ENCODE measurements around the gene CACNA1S. TPM values are rescaled to one million over a fixed set of nuclear protein-coding genes. Genes with fewer than 3 reads are reported as not detected.

CACNA1S gene
- total RNA-seq, 1 donor from 2014 or later: 0.07 TPM

GRCh38 chr1:201154389-201155165, 42.4 kb upstream of the CACNA1S start, which contains the start of gene TMEM9:
Gene TMEM9, minus strand, starts transcription at chr1:201154474. Its CDS starts 551 bp downstream, at chr1:201153923.
- Mint-ChIP-seq H3K4me1 (peaks cover 20% of the 10 kb centered on the region), H3K27me3 (ENCODE audit: low read depth) (no peaks in the 10 kb centered on the region), H3K36me3 (ENCODE audit: low read depth) (no peaks in the 10 kb centered on the region), H3K4me3 (peak within 1 kb of the TSS; percentile 96), H3K9me3 (no peaks in the 10 kb centered on the region), H3K27ac (ENCODE audit: unreplicated experiment) (peak within 1 kb of the TSS; percentile 99)
- DNase-seq (ENCODE audit: low read depth, low spot score): peak; percentile 100
- TF ChIP-seq, protein P1, sequence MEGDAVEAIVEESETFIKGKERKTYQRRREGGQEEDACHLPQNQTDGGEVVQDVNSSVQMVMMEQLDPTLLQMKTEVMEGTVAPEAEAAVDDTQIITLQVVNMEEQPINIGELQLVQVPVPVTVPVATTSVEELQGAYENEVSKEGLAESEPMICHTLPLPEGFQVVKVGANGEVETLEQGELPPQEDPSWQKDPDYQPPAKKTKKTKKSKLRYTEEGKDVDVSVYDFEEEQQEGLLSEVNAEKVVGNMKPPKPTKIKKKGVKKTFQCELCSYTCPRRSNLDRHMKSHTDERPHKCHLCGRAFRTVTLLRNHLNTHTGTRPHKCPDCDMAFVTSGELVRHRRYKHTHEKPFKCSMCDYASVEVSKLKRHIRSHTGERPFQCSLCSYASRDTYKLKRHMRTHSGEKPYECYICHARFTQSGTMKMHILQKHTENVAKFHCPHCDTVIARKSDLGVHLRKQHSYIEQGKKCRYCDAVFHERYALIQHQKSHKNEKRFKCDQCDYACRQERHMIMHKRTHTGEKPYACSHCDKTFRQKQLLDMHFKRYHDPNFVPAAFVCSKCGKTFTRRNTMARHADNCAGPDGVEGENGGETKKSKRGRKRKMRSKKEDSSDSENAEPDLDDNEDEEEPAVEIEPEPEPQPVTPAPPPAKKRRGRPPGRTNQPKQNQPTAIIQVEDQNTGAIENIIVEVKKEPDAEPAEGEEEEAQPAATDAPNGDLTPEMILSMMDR (conservative IDR thresholded peaks at IDR 0.05): no peak

- peak overlapping the region; percentile 99 for H3K27ac Mint-ChIP-seq (ENCODE audit: unreplicated experiment)
- peak overlapping the region; percentile 96 for H3K4me3 Mint-ChIP-seq
These were observed 41.5 kb upstream of the CACNA1S start for GRCh38 chr1:201153474-201154388.

DNA sequence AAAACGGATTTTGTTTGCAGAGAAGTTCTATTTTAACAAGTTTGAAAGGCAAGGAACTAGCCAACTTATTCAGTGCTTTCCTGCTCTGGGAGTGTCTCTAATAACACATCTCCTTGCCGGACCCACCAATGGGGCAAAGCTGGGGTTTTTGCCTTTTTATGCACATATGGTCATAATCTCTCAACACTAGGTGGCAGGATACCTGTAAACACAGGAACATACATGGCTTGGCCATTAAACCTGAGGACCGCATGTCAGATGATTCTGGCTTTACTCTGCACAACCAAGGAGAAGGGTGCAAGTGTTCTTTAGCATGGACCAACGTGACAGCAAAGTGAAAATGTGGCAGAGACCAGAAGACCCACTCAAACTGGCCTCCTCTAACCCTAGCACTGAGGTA, 37.2 kb upstream of the CACNA1S start:
- H3K4me3 Mint-ChIP-seq: peak overlapping the region; percentile 47
- H3K27ac Mint-ChIP-seq (ENCODE audit: unreplicated experiment): peak overlapping the region; percentile 75
- TF ChIP-seq, protein P1 (conservative IDR thresholded peaks at IDR 0.05): peak; percentile 63
- H3K9me3 Mint-ChIP-seq: no peaks in the 10 kb centered on the region
- H3K27me3 Mint-ChIP-seq (ENCODE audit: low read depth): no peaks in the 10 kb centered on the region
- DNase-seq (ENCODE audit: low read depth, low spot score): no peak
- H3K36me3 Mint-ChIP-seq (ENCODE audit: low read depth): no peaks in the 10 kb centered on the region
- H3K4me1 Mint-ChIP-seq: peaks cover 14% of the 10 kb centered on the region

More at GRCh38 chr1:201153474-201154388, 41.5 kb upstream of the CACNA1S start:
- no peak for DNase-seq (ENCODE audit: low read depth, low spot score)
- TF ChIP-seq, protein P1 (conservative IDR thresholded peaks at IDR 0.05): no peak
- H3K9me3 Mint-ChIP-seq: no peaks in the 10 kb centered on the region
- no peaks in the 10 kb centered on the region for H3K36me3 Mint-ChIP-seq (ENCODE audit: low read depth)
- H3K4me1 Mint-ChIP-seq: peaks cover 20% of the 10 kb centered on the region
- H3K27me3 Mint-ChIP-seq (ENCODE audit: low read depth): no peaks in the 10 kb centered on the region

GRCh38 chr1:201147396-201148015, 35.3 kb upstream of the CACNA1S start:
- H3K4me1 Mint-ChIP-seq: peaks cover 2% of the 10 kb centered on the region
- TF ChIP-seq, protein P1 (conservative IDR thresholded peaks at IDR 0.05): no peak
- no peaks in the 10 kb centered on the region for H3K9me3 Mint-ChIP-seq
- H3K4me3 Mint-ChIP-seq: no peak overlapping the region
- no peak overlapping the region for H3K27ac Mint-ChIP-seq (ENCODE audit: unreplicated experiment)
- peaks cover 4% of the 10 kb centered on the region for H3K36me3 Mint-ChIP-seq (ENCODE audit: low read depth)
- DNase-seq (ENCODE audit: low read depth, low spot score): no peak
- no peaks in the 10 kb centered on the region for H3K27me3 Mint-ChIP-seq (ENCODE audit: low read depth)

Measured in neural crest cell (in vitro differentiated cells).